NB4 (cell line): Measurements from ENCODE around the gene MED19.
"Not testable (repeated sequence)": the region's sequence is repeated elsewhere in the genome, so short reads cannot be mapped to it uniquely, and the experiment has no call there.

Experiments used
- DNase-seq: peaks from one replicate; pipeline ENCODE4 v3.0.0; 2010; ENCODE audit warnings: low read depth
- H3K4me3 ChIP-seq: one replicate; pipeline ENCODE4 v1.5.1; 2011; ENCODE audit warnings: mild to moderate bottlenecking, low read depth, low read length, moderate library complexity
- MYC ChIP-seq: IDR thresholded peaks from 2 replicates; pipeline ENCODE4 v1.6.1; 2011; ENCODE audit warnings: low read depth, low read length
- POLR2A ChIP-seq: IDR thresholded peaks from 2 replicates; pipeline ENCODE4 v1.6.1; 2011; ENCODE audit warnings: mild to moderate bottlenecking; ENCODE audit not compliant: insufficient read length; ENCODE audit errors: extremely low read depth
- TF ChIP-seq, protein P1 (sequence below): IDR thresholded peaks from 2 replicates; pipeline ENCODE4 v1.6.1; 2011; ENCODE audit warnings: low read depth, low read length
- TF ChIP-seq, protein P2 (sequence below): IDR thresholded peaks from one replicate; pipeline ENCODE4 v1.5.1; 2012; ENCODE audit warnings: low read depth, low read length

Gene MED19

DNA sequence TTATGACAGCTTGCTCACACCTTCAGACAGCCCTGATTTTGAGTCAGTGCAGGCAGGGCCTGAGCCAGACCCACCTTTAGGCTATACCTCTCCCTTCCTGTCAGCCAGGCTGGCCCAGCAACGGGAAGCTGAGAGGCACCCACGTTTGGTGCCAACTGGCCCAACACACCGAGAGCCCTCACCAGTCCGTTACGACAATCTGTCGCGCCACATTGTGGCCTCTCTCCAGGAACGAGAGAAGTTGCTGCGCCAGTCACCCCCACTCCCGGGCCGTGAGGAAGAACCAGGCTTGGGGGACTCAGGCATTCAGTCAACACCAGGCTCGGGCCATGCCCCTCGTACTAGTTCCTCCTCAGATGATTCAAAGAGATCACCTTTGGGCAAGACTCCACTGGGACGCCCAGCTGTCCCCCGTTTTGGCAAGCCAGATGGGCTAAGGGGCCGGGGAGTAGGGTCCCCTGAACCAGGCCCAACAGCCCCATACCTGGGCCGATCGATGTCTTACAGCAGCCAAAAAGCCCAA lies 13.1 kb downstream of the MED19 start:
- H3K4me3 ChIP-seq: no peak overlapping the region
- DNase-seq: no peak
- TF ChIP-seq, protein P1, sequence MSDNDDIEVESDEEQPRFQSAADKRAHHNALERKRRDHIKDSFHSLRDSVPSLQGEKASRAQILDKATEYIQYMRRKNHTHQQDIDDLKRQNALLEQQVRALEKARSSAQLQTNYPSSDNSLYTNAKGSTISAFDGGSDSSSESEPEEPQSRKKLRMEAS: no peak
- TF ChIP-seq POLR2A (no peak), MYC (no peak)
- TF ChIP-seq, protein P2, sequence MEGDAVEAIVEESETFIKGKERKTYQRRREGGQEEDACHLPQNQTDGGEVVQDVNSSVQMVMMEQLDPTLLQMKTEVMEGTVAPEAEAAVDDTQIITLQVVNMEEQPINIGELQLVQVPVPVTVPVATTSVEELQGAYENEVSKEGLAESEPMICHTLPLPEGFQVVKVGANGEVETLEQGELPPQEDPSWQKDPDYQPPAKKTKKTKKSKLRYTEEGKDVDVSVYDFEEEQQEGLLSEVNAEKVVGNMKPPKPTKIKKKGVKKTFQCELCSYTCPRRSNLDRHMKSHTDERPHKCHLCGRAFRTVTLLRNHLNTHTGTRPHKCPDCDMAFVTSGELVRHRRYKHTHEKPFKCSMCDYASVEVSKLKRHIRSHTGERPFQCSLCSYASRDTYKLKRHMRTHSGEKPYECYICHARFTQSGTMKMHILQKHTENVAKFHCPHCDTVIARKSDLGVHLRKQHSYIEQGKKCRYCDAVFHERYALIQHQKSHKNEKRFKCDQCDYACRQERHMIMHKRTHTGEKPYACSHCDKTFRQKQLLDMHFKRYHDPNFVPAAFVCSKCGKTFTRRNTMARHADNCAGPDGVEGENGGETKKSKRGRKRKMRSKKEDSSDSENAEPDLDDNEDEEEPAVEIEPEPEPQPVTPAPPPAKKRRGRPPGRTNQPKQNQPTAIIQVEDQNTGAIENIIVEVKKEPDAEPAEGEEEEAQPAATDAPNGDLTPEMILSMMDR: no peak

DNA sequence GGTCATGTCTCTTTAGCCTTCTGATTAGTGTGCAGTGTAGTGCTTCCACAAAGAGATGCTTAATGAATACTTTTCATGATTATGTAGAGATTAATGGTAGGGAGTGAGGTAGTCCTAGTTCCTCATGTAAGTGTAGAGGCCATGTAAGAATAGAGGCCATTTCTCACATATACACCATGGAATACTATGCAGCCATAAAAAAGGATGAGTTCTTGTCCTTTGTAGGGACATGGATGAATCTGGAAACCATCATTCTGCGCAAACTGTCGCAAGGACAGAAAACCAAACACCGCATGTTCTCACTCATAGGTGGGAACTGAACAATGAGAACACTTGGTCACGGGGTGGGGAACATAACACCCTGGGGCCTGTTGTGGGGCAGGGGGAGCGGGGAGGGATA lies 21.5 kb downstream of the MED19 start:
- H3K4me3 ChIP-seq, DNase-seq: not testable (repeated sequence)

DNA sequence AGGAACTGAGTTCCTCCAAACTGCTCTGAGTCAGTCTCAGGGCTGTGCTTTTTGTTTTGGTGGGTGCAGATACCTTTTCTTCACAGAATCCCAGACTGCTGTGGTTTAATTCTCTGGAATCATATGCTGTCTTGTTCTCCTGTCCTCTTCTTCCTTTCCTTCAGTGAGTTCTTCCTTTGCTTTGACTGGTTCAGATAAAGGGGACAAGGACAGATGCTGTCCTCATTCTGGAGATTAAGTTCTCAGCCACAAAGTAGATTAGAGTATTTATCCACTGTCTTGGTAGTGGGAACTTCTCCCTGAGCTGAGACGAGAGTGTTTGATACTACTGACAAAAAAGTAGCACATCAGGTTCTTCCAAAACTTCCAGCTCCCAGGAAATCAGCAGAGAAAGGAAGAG lies 30.8 kb downstream of the MED19 start:
- no peak for DNase-seq
- H3K4me3 ChIP-seq: no peak overlapping the region
- TF ChIP-seq POLR2A: no peak

DNA sequence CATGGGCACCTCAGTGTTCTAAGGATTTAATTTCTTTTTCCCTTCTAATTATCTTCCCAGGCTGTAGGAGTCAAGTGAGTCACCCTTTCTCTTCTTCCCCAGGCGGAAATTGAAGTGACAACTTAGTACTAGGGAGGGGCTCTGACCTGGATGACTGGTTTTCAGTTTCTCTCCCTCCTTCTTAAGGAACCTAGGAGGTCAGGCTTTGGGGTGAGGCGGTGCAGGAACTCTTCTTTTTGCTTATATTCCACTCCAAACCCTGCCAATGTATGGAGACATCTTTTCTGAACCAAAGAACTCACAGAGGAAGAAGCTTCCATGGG lies 31.5 kb downstream of the MED19 start:
- TF ChIP-seq, protein P2: no peak
- TF ChIP-seq MYC (no peak), POLR2A (no peak)
- TF ChIP-seq, protein P1: no peak
- DNase-seq: no peak
- H3K4me3 ChIP-seq: no peak overlapping the region

DNA sequence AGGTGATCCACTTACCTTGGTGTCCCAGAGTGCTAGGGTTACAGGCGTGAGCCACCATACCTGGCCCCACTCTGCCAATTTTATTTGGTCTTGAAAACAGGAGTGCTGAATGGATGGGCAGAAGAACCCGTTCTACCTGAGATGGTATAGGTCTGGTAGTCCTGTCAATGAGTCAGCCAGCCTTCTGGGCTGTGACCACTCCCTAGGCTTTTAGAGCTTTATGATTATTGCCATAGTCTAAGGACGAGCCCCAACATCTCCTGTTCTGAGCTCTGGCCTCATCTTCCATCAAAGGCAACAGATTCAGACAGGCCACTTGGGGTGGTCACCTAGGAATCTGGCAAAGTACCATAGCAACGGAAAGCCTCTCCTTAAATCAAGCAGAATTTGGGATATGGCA lies 32.6 kb downstream of the MED19 start:
- no peak overlapping the region for H3K4me3 ChIP-seq
- TF ChIP-seq, protein P1: no peak
- TF ChIP-seq MYC (no peak), POLR2A (no peak)
- TF ChIP-seq, protein P2: no peak
- no peak for DNase-seq

DNA sequence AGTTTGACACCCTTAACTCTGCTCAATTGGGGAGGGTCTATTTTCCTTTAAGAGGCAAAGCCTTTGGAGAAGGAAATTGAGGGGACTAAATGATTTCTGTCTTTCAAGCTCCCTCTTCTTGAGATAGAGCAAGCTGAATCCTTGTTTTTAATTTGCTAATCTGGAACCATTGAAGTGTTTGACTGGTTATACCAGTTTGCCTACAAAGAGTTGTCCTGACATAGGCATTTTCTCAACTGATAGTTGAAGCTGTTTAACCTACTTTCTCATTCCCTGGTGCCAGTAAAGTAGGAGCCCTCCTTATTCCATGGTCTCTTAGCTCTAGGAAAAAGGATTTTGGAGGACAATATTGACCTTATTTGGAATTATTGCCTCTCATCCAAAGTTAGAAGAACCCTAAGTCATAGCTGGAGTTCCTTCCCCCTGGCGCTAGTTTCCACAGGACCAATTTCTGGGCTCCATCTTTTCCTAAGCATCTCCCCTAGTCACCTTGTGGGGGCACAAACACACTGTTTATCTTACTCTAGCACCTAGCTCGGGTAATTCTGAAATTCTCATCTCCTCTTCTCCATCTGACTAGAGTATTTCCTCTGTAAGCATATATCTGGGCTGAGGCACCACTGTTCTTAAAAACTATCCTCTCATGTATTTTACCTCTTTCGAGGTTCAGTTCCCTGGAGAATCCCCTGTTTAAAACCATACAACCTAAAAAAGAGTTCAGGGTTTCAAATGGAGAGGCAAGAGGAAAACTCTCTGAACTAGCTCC lies 36.7 kb downstream of the MED19 start:
- TF ChIP-seq, protein P1: no peak
- no peak for TF ChIP-seq POLR2A
- TF ChIP-seq, protein P2: no peak
- no peak for TF ChIP-seq MYC
- no peak for DNase-seq
- peak overlapping the region; percentile 4 for H3K4me3 ChIP-seq

DNA sequence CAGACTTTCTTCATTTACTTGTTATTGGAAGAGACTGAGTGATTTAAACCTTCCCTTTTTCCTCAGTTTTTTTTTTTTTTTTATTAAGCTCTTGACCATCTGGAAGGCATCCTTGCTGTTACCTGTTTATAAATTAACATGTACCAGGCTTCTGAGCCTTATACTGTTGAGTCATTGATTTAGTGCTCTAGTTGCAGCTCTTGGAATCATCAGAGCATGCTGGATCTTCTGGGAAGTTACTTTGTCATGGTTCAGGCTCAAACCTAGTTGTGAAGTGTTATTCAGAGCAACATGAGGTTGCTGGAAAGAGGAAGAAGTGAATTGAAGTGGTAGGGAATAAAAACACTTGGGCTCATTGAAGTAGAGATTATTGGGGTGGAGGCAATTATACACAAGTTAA lies 37.8 kb downstream of the MED19 start:
- no peak overlapping the region for H3K4me3 ChIP-seq
- DNase-seq: no peak
- TF ChIP-seq MYC: no peak
- TF ChIP-seq, protein P2: no peak
- TF ChIP-seq, protein P1: no peak
- TF ChIP-seq POLR2A: no peak
